Testis (tissue), 2 donors: ENCODE data around the gene KCNQ1.

Source experiments
- CTCF ChIP-seq, 3 experiments: fragments of 450-650 bp in 2 of 3; fragments of 200-600 bp in 1 of 3; sonication (generic) in 1 of 3; IDR thresholded peaks; one replicate each; pipeline ENCODE4 v1.5.1; 2016 to 2019; ENCODE audit warnings: antibody characterized with exemption in 3 of 3, mild to moderate bottlenecking in 2 of 3, moderate library complexity in 1 of 3
- POLR2A ChIP-seq: fragments of 450-650 bp; IDR thresholded peaks from one replicate; pipeline ENCODE4 v1.6.1; 2017; ENCODE audit warnings: antibody characterized with exemption, mild to moderate bottlenecking, moderate library complexity

- TF ChIP-seq POLR2A (no peak), CTCF (IDR thresholded peaks at IDR 0.05) (no peak)
Observed at GRCh38 chr11:2422461-2423156, 22.2 kb upstream of the KCNQ1 start.
